Left kidney (tissue), 2 donors: Measurements from ENCODE around the gene GRK2. TPM values are rescaled to one million over a fixed set of nuclear protein-coding genes. Genes with fewer than 3 reads are reported as not detected.

ENCODE experiments used
- DNase-seq: peaks from one replicate; pipeline ENCODE4 v3.0.0-alpha.2; 2013
- polyA plus RNA-seq: library from polyadenylated mRNA; unstranded; fragments of 120-200 nt; gene quantifications from one replicate; pipeline ENCODE4 v1.2.1, GENCODE V29; 2013; ENCODE audit not compliant: insufficient read length

Gene GRK2
- polyA plus RNA-seq, 1 donor: 52.4 TPM

- DNase-seq: no peak
Measured at GRCh38 chr11:67299471-67300191, 33.4 kb downstream of the GRK2 start.

GRCh38 chr11:67300256-67300755 lies 34.0 kb downstream of the GRK2 start:
- DNase-seq: no peak

- DNase-seq: no peak
Measured at GRCh38 chr11:67300756-67301312, 34.6 kb downstream of the GRK2 start.

- no peak for DNase-seq
Measured at GRCh38 chr11:67301313-67301921, 35.1 kb downstream of the GRK2 start.

GRCh38 chr11:67301951-67302516 lies 35.8 kb downstream of the GRK2 start:
- DNase-seq: peak; percentile 65

- DNase-seq: no peak
Measured at GRCh38 chr11:67302571-67303131, 36.4 kb downstream of the GRK2 start.

GRCh38 chr11:67303132-67303834 lies 37.0 kb downstream of the GRK2 start, which contains the start of gene SSH3:
Gene SSH3 (plus strand): TSS chr11:67303530. CDS start chr11:67303626, 96 bp downstream.
- peak; percentile 45 for DNase-seq

- peak; percentile 20 for DNase-seq
Measured at GRCh38 chr11:67303835-67304411, 37.6 kb downstream of the GRK2 start.

- no peak for DNase-seq
Measured at GRCh38 chr11:67304511-67305113, 38.3 kb downstream of the GRK2 start.

- no peak for DNase-seq
Measured at GRCh38 chr11:67306769-67307544, 40.7 kb downstream of the GRK2 start.

- DNase-seq: no peak
Measured at GRCh38 chr11:67307545-67308001, 41.3 kb downstream of the GRK2 start.

- no peak for DNase-seq
Measured at GRCh38 chr11:67308031-67308866, 42.0 kb downstream of the GRK2 start.

GRCh38 chr11:67309166-67309565 lies 42.9 kb downstream of the GRK2 start:
- DNase-seq: no peak

- DNase-seq: no peak
Measured at GRCh38 chr11:67309661-67310061, 43.4 kb downstream of the GRK2 start.

- DNase-seq: no peak
Measured at GRCh38 chr11:67310246-67311050, 44.2 kb downstream of the GRK2 start.

GRCh38 chr11:67311051-67311555 lies 44.8 kb downstream of the GRK2 start:
- DNase-seq: no peak

GRCh38 chr11:67311556-67312082 lies 45.3 kb downstream of the GRK2 start:
- no peak for DNase-seq
